H9 (cell line): ENCODE results near the gene EIF3F. TPM values are rescaled to one million over a fixed set of nuclear protein-coding genes. Genes with fewer than 3 reads are reported as not detected.

Source experiments
- DNase-seq: peaks from one replicate; pipeline ENCODE4 v3.0.0-alpha.2; 2017
- H2AFZ ChIP-seq: one replicate; pipeline ENCODE4 v1.6.1; 2013; ENCODE audit warnings: mild to moderate bottlenecking, low read length, control low read depth, moderate library complexity
- H2AK5ac ChIP-seq: 2 replicates; pipeline ENCODE4 v1.6.1; 2013; ENCODE audit warnings: low read length, control low read depth, mixed read lengths; ENCODE audit not compliant: insufficient read length
- H2BK120ac ChIP-seq: one replicate; pipeline ENCODE4 v1.6.1; 2013; ENCODE audit warnings: low read depth, mild to moderate bottlenecking, low read length, control low read depth, inconsistent platforms; ENCODE audit not compliant: poor library complexity, severe bottlenecking
- H2BK12ac ChIP-seq: 2 replicates; pipeline ENCODE4 v1.6.1; 2013; ENCODE audit warnings: low read length, control low read depth, mixed read lengths, low read depth; ENCODE audit not compliant: insufficient read length
- H2BK15ac ChIP-seq: 2 replicates; pipeline ENCODE4 v1.6.1; 2013; ENCODE audit warnings: low read depth, low read length, control low read depth
- H2BK20ac ChIP-seq: one replicate; pipeline ENCODE4 v1.6.1; 2013; ENCODE audit warnings: low read depth, mild to moderate bottlenecking, low read length, control low read depth, inconsistent platforms; ENCODE audit not compliant: poor library complexity, severe bottlenecking
- H2BK5ac ChIP-seq: 2 replicates; pipeline ENCODE4 v1.6.1; 2013; ENCODE audit warnings: low read length, control low read depth, mixed read lengths; ENCODE audit not compliant: insufficient read length
- H3K14ac ChIP-seq: 2 replicates; pipeline ENCODE4 v1.6.1; 2013; ENCODE audit warnings: low read length, control low read depth; ENCODE audit not compliant: insufficient read depth
- H3K18ac ChIP-seq: 2 replicates; pipeline ENCODE4 v1.6.1; 2013; ENCODE audit warnings: low read depth, mild to moderate bottlenecking, mixed read lengths, low read length, control low read depth; ENCODE audit not compliant: insufficient read length
- H3K23ac ChIP-seq: 2 replicates; pipeline ENCODE4 v1.6.1; 2013; ENCODE audit warnings: low read length, control low read depth, mixed read lengths, low read depth; ENCODE audit not compliant: insufficient read length
- H3K23me2 ChIP-seq: 2 replicates; pipeline ENCODE4 v1.6.1; 2013; ENCODE audit warnings: low read depth, mild to moderate bottlenecking, mixed read lengths, low read length, control low read depth; ENCODE audit not compliant: insufficient read length, poor library complexity, severe bottlenecking
- H3K27ac ChIP-seq: 2 replicates; pipeline ENCODE4 v1.5.1; 2013; ENCODE audit warnings: low read length, control low read depth, mixed read lengths, low read depth; ENCODE audit not compliant: insufficient read length
- H3K27me3 ChIP-seq: 2 replicates; pipeline ENCODE4 v1.6.1; 2013; ENCODE audit warnings: low read length, control low read depth, inconsistent platforms; ENCODE audit not compliant: insufficient read depth
- H3K4ac ChIP-seq: 2 replicates; pipeline ENCODE4 v1.6.1; 2013; ENCODE audit warnings: low read depth, mild to moderate bottlenecking, control low read depth, inconsistent platforms, low read length, moderate library complexity
- H3K4me1 ChIP-seq: 2 replicates; pipeline ENCODE4 v1.6.1; 2013; ENCODE audit warnings: low read length, control low read depth, inconsistent platforms; ENCODE audit not compliant: insufficient read depth
- H3K4me2 ChIP-seq: 2 replicates; pipeline ENCODE4 v1.6.1; 2013; ENCODE audit warnings: low read length, control low read depth, mixed read lengths; ENCODE audit not compliant: insufficient read length, insufficient read depth
- H3K56ac ChIP-seq: 2 replicates; pipeline ENCODE4 v1.6.1; 2013; ENCODE audit warnings: low read depth, mild to moderate bottlenecking, mixed read lengths, low read length, control low read depth; ENCODE audit not compliant: insufficient read length
- H3K79me1 ChIP-seq: 2 replicates; pipeline ENCODE4 v1.6.1; 2013; ENCODE audit warnings: low read depth, mild to moderate bottlenecking, moderate library complexity, low read length, control low read depth, inconsistent platforms; ENCODE audit not compliant: insufficient read depth, poor library complexity, severe bottlenecking
- H3K79me2 ChIP-seq: 2 replicates; pipeline ENCODE4 v1.6.1; 2013; ENCODE audit warnings: low read length, control low read depth, inconsistent platforms; ENCODE audit not compliant: insufficient read depth
- H3K9ac ChIP-seq: 2 replicates; pipeline ENCODE4 v1.6.1; 2013; ENCODE audit warnings: low read length, control low read depth, mixed read lengths; ENCODE audit not compliant: insufficient read length; ENCODE audit errors: extremely low read depth
- H3K9me3 ChIP-seq: one replicate; pipeline ENCODE4 v1.6.1; 2013; ENCODE audit warnings: low read depth, low read length, inconsistent platforms; ENCODE audit not compliant: control insufficient read depth
- H3T11ph ChIP-seq: one replicate; pipeline ENCODE4 v1.6.1; 2013; ENCODE audit warnings: mild to moderate bottlenecking, low read length, control low read depth, inconsistent platforms
- H4K20me1 ChIP-seq: one replicate; pipeline ENCODE4 v1.6.1; 2013; ENCODE audit not compliant: control insufficient read depth, insufficient read length, insufficient read depth
- H4K5ac ChIP-seq: 2 replicates; pipeline ENCODE4 v1.6.1; 2013; ENCODE audit warnings: low read depth, mild to moderate bottlenecking, mixed read lengths, low read length, control low read depth; ENCODE audit not compliant: insufficient read length
- H4K8ac ChIP-seq: replicated peaks from 2 replicates; pipeline ENCODE4 v1.6.1; 2013; ENCODE audit warnings: low read length, control low read depth, mixed read lengths, low read depth; ENCODE audit not compliant: insufficient read length
- H4K91ac ChIP-seq: 2 replicates; pipeline ENCODE4 v1.6.1; 2013; ENCODE audit warnings: low read depth, mild to moderate bottlenecking, moderate library complexity, mixed read lengths, low read length, control low read depth; ENCODE audit not compliant: insufficient read length
- H3K27ac Mint-ChIP-seq, 3 experiments: 2 replicates in 2 of 3; 3 replicates in 1 of 3; pipeline ENCODE4 v1.8.0; 2020 to 2021; ENCODE audit warnings: mixed read lengths in 3 of 3, mild to moderate bottlenecking in 1 of 3, moderate library complexity in 1 of 3
- H3K27me3 Mint-ChIP-seq: 2 replicates; pipeline ENCODE4 v1.8.0; 2021; ENCODE audit warnings: low read depth, mild to moderate bottlenecking, moderate library complexity, mixed read lengths
- H3K36me3 Mint-ChIP-seq, 3 experiments: 2 replicates in 2 of 3; 3 replicates in 1 of 3; pipeline ENCODE4 v1.8.0; 2020 to 2021; ENCODE audit warnings: low read depth in 3 of 3, mixed read lengths in 3 of 3; ENCODE audit not compliant: insufficient read depth in 1 of 3
- H3K4me1 Mint-ChIP-seq, 2 experiments: 2 replicates each; pipeline ENCODE4 v1.8.0; 2020; ENCODE audit warnings: mixed read lengths in 2 of 2
- H3K4me3 Mint-ChIP-seq, 2 experiments: 2 replicates in 1 of 2; 3 replicates in 1 of 2; pipeline ENCODE4 v1.8.0; 2020 to 2021; ENCODE audit warnings: mild to moderate bottlenecking in 2 of 2, mixed read lengths in 2 of 2, moderate library complexity in 1 of 2
- H3K9me3 Mint-ChIP-seq, 2 experiments: 2 replicates in 1 of 2; 3 replicates in 1 of 2; pipeline ENCODE4 v1.8.0; 2020; ENCODE audit warnings: mild to moderate bottlenecking in 2 of 2, mixed read lengths in 2 of 2, moderate library complexity in 1 of 2
- CTCF ChIP-seq: fragments of 200-600 bp; sonication (generic); conservative IDR thresholded peaks from 3 replicates; pipeline ENCODE4 v1.8.0; 2021; ENCODE audit warnings: antibody characterized with exemption, mild to moderate bottlenecking
- WGBS: extraction: QIAGEN DNeasy Blood & Tissue Kit; methylation state at CpG from one replicate; pipeline ENCODE4 v1.1.7; 2013; ENCODE audit warnings: missing lambda C conversion rate, low lambda C conversion rate, mixed read lengths; ENCODE audit not compliant: insufficient read length; ENCODE audit errors: extremely low coverage; 5-methylcytosine and 5-hydroxymethylcytosine counted together
- total RNA-seq: library from RNA; stranded (reverse); gene quantifications from 2 replicates; pipeline ENCODE4 v1.2.1, GENCODE V29; 2021

EIF3F gene
- total RNA-seq, 1 experiment from 2014 or later, result 348 TPM

GRCh38 chr11:7944123-7944522, 43.0 kb upstream of the EIF3F start:
- Histone ChIP-seq H3K23me2 (no peaks in the 10 kb centered on the region), H2BK20ac (no peak overlapping the region), H3K23ac (no peak overlapping the region), H2BK15ac (no peak overlapping the region), H3K56ac (no peak overlapping the region), H3K4ac (no peak overlapping the region), H3K27ac (no peak overlapping the region), H2BK5ac (no peak overlapping the region), H3K9ac (no peak overlapping the region), H4K5ac (no peak overlapping the region), H4K8ac (no peak overlapping the region), H3K14ac (no peak overlapping the region), H2AK5ac (no peak overlapping the region), H3K18ac (no peak overlapping the region), H2BK12ac (no peak overlapping the region), H3T11ph (no peak overlapping the region), H3K4me2 (no peak overlapping the region), H3K79me1 (no peaks in the 10 kb centered on the region), H3K27me3 (no peaks in the 10 kb centered on the region), H3K4me1 (no peaks in the 10 kb centered on the region), H4K91ac (no peak overlapping the region), H2AFZ (no peak overlapping the region), H3K9me3 (no peaks in the 10 kb centered on the region), H2BK120ac (no peak overlapping the region), H3K79me2 (no peaks in the 10 kb centered on the region), H4K20me1 (no peaks in the 10 kb centered on the region)
- H3K9me3 Mint-ChIP-seq, result peaks cover 13 to 15% of the 10 kb centered on the region in 2 experiments
- H3K4me3 Mint-ChIP-seq, result no peak overlapping the region
- no peak overlapping the region for H3K27ac Mint-ChIP-seq
- no peak for DNase-seq
- H3K27me3 Mint-ChIP-seq, result peaks cover 14% of the 10 kb centered on the region
- WGBS, result no CpG with 5 or more reads among the region's 2 CpGs
- TF ChIP-seq CTCF, result no peak
- peaks cover 0 to 7% (median 0%) of the 10 kb centered on the region in 3 experiments; a peak in 1 of 7 replicates for H3K36me3 Mint-ChIP-seq
- no peaks in the 10 kb centered on the region for H3K4me1 Mint-ChIP-seq
